Middle frontal gyrus (tissue), 1 donor: ENCODE results near the gene MEI4.
"Not testable (repeated sequence)": the region's sequence is repeated elsewhere in the genome, so short reads cannot be mapped to it uniquely, and the experiment has no call there.

ENCODE experiments used
- DNase-seq: peaks from one replicate; pipeline ENCODE4 v3.0.0-alpha.2; 2015; ENCODE audit warnings: low spot score; ENCODE audit errors: extremely low spot score

Gene MEI4

DNA sequence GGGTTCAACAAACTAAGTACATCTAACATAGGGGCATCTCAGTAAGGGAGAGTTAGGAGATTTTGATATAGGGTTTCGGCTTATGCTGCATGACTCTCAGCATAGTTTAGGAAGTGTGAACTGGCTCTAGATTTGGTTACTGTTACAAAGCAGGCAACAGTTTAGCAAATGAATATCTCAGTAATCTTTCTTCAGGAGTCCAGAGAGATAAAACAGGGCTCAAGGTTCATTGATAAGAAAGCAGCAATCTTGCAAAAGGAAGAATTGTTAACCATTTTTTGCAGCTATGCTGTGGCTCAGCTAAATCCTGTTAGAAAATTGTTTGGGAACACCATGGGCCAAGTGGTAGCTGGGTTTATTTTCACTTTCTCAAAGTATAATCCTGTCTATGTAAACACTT, 161.3 kb downstream of the MEI4 start:
- DNase-seq = no peak

DNA sequence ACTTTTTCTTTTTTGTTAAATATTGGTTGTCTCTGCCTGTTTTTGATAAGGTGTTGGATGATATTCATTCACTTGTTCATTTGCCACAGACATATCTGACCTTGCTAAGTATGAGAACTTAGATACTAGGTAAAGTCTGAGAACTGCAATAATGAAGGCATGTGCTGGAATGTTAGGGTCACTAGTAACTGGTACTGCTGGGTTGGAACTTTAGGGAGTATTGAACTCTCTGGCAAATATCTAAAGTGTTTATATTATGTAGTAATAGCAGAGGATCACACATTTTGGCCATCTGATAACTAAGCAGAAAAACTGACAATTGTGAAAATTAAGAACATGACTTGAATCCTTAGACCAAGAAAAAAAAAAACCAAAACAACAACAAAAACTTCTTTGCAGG, 162.7 kb downstream of the MEI4 start:
- DNase-seq = no peak

DNA sequence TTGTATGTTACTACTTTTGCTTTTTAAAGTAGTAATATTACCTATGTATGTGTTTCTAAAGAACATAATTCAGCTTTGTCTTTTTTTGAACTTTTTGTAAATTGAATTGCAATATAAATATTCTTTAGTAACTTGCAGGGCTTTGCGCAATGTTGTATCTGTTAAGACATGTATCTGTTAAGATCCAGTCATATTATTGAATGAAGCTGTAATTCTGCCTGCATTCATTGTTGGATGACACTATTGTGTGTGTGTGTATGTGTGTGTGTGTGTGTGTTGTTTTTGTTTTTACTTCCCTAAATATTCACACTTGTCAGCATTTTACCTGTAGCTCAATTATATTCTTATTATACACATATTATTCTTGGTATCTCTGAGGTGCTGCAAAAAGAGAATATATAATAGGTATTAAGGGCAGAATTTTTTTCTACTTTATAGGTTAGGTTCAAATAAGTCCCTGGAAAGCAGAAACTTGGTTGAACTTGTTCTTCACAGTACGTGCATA, 164.0 kb downstream of the MEI4 start:
- no peak for DNase-seq

DNA sequence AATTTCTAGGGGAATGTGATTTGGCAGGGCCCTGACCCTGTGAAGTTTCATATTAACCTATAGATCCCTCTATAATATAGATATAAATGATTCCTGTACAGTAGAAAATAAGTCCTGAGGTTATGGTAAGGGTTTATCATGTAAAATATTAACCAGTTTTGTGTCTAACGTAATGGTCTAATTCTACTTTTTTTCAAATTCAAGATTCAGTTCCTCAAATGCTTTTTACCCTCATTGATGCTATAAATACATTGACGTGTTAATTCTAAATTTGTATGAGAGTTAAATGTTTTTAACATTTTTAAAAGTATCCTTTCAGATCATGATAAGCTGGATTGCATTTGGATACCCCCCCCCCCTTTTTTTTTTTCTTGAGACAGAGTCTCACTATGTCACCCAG, 169.4 kb downstream of the MEI4 start:
- no peak for DNase-seq

DNA sequence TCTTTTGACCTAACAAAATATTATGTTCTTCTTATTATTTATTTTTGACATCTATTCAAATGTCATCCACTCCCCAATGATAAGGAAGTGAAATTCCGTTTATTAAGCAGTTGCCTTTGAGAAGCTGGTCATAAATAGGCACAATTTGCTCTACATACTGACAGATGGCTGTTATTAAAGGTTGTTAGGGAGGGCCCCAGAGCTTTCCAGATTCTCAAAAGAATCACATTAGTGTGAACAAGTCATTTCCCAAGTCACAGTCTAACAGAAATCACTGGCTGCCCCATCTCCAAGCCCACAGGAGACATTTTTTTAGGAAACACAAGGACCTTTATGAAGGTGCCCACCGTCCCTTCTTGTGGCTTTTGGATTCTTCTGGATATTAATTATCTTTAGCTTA, 172.4 kb downstream of the MEI4 start:
- no peak for DNase-seq

DNA sequence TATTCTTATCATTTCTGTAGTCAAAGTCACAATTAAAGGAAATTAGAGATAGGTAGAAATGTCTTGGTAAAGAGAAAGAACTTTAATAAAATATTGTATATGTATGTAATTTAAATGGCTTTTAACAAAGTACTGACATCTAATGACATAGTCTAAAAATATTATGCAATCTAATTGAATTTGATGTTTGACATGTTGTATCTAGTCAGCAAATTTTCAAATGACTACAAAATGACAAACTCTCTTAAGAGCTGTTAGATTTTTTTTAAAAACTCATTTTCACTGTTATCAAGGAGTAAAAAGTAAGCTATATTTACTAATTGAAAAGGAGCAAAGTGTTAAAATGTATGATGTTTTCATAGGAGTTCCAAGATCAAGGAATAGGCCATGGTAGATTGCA, 176.9 kb downstream of the MEI4 start:
- no peak for DNase-seq

DNA sequence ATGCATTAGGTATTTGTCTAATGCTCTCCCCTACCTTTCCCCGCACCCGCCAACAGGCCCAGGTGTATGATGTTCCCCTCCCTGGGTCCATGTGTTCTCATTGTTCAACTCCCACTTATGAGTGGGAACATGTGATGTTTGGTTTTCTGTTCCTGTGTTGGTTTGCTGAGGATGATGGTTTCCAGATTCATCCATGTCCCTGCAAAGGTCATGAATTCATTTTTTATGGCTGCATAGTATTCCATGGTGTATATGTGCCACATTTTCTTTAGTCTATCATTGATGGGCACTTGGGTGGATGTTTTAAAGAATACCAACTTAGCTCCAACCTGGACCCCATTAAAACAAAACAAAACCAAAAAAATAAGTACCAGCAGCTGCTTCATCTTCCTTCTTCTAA, 180.9 kb downstream of the MEI4 start:
- not testable (repeated sequence) for DNase-seq

DNA sequence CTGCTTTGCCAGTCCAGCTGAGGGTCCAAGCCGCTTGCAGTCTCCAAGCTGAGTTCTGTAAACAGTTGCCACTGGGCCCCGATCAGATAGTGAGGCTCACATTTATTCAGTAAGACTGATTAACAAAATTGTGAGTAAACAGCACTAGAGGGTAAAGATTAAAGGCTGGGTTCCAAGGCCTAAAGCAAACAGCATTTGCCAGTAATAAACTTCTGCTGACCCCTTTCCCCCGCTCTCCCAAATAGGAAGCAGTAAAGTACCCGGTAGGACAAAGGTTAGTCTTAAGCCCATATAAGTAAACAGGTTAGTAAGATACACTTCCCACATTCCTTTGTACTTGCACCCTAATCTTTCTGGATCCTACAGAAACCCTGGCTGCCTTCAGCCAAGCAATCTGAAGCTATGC, 181.8 kb downstream of the MEI4 start:
- DNase-seq = no peak

DNA sequence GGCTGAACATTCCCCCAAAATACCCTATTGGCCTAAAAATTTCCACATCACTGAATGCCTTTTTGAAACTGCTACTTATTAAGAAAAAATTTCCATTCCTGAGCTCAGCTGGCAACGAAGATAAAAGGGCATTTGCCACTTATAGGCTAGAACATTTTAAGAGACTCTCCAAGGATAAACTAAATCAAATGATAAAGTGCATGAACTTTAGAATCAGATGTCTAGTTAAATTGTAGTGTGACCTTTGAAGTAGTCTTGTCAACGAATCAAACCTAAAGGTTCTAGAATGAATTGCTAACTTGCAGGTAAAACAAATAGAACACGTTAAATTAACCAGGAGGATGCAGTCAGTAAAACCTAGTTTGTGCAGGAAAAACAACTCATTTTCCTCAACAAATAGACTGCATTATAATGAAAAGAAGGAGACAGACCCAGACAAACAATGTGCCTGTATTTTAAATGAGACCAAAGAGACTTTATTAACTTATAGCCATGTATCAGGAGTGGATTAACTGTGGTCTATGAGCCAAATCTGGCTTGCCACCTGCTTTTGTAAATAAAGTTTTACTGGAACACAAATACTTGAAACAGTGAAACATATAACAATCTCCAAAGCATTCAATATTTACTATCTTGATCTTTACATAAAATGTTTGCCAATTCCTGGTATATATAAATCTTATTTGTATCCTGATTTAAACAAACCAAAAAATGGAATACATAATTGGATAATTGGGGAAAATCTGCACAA, 184.4 kb downstream of the MEI4 start:
- no peak for DNase-seq

DNA sequence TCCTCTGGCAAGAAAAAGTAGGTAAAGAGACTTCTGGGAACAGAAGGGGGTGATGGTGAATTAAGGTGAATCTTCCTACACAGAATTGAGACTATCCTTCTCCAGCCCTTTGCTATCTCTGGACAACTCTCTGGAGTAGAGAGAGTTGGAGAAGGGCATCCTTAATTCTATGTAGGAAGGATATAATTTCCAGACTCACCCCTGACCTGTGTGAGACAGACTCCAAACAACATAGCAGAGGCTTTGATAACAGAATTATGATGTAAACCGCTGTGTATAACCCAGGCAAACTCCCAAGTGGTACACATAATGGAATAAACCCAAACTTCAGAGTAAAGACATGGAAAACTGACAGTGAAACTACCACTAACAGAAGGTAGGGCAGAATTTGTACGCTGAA, 186.5 kb downstream of the MEI4 start:
- no peak for DNase-seq

DNA sequence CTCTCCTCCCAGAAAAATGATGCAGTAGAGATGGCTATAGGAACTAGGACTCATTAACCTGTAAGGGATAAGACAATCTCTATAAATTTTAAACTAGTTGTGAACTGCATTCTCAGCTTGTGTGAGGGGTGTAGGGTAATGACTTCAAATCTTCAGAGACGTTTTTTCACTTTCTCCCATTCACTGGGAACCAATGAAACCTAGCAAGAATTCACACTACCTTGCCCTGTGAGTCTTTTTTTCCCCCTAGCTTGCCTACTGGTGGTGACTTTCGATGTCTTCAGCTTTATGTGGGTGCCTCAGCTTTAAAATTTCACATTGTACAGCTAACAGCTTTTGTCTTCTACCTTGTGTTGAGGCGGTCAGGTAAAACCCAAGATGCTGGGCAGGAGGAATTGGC, 192.0 kb downstream of the MEI4 start:
- no peak for DNase-seq

DNA sequence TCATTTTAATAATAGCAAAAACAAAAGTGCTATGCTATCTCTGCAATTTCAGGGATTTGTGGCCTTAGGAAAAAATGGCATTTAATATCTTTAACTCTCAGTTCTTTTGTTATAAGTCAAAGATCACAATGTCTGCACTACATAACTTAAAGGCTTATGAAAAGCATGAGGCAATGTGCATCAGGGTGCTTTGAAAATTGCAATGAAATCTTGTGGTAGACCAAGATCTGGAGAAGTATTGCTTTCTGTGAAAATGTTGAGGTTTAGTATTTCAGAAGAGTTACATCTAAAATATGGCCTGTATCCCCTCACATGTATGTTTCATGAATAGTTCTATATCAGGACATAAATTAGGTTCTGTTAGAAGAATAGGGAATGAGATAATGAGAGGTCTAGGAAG, 200.6 kb downstream of the MEI4 start:
- DNase-seq = no peak

DNA sequence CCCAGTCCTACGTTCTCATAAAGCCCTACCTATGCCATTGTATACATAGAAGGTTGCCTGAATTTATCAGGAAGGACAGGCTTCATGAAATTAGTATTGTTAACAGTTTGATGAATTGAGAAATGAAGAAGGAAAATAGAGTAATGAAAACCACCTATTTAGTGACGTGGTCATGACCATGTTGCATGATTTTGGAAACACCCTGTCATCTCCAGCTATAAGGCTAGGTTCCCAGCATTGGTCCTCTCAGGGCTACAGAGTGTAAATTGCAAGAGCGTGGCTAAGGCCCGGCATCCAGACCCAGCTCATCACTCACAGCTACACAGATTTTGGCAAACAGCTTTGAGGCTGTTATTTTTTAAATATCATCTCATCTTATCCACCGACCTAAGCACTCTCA, 203.6 kb downstream of the MEI4 start:
- no peak for DNase-seq

DNA sequence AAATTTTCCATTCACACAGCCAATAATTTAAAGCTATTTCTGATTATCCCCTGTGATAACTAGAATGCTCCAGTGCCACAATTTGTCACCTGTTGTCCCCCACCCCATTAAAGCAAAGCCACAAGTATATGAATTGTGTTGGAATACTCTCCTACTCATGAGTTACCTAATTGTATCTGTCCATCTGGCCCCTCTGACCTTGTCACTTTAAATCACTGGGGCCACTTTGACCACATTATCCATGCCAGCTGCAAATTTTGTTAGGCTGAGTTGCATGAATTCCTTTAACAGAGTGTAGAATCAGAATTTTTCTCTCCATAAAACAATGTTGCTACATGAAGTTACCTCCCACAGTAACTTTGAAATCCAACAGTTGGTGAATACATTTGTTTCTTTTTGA, 204.6 kb downstream of the MEI4 start:
- DNase-seq = no peak

DNA sequence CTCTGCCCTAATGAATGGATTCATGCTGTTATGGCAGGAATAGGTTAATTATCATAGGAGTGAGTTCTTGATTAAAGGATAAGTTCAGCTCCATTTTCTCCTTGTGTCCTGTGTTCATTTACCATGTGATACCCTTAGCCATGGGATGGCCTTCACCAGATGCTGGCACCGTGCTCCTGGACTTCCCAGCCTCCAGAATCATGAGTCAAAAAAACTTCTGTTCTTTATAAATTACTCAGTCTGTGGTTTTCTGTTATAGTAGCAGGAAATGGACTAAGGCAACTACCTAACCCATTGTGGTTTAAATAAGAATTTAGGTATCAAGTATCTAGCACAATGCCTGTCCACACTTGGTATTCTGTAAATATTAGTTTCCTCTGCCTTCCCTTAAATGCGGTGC, 223.5 kb downstream of the MEI4 start:
- DNase-seq = no peak

DNA sequence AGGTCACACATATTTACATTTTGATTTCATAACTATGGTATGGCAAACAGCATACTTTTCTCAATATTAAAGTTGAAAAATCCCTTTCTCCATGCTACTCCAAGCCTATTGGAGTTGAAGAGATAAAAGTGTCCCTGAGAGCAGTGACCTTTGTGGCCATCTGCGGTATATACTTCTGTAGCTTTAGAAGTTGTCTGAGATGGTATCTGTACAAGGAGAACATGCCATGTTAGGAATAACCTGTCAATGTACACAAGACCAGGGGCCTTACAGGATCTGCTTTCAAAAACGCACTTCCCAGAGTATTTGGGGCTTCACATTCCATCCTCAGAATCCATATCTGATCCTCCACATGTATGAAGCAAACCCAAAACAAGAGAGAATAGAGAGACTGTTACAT, 226.7 kb downstream of the MEI4 start:
- no peak for DNase-seq

DNA sequence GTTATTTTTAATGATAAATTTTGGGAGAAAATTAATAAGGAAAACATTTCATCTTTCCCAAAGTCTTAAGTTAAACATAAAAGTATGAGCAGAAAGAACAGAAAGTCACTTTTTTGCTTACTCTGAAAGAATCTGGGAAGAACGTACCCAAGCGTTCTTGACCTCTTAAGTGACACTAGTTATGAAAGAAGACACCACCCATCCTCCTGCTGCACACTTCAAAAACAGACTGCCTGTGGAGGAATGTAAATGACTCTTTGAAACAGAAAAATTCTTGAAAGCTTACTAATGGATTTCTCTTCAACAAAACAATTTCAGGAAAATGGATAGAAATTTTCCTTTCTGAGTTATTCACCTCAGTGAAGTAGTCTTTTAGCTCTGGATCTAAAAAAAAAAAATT, 227.7 kb downstream of the MEI4 start:
- no peak for DNase-seq

DNA sequence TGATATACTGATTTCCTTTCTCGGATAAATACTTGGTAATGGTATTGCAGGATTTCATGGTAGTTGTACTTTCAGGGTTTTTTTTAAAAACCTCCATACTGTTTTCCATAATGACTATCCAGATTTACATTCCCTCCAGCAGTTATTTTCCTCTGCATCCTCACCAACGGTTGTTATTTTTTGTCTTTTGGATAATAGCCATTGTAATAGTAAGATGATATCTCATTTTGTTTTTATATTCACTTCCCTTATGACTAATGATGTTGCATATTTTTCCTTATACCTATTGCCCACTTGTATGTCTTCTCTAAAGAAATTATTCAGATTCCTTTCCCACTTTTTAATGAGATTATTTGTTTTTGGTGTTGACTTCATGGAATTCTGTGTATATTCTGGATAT, 231.0 kb downstream of the MEI4 start:
- no peak for DNase-seq

DNA sequence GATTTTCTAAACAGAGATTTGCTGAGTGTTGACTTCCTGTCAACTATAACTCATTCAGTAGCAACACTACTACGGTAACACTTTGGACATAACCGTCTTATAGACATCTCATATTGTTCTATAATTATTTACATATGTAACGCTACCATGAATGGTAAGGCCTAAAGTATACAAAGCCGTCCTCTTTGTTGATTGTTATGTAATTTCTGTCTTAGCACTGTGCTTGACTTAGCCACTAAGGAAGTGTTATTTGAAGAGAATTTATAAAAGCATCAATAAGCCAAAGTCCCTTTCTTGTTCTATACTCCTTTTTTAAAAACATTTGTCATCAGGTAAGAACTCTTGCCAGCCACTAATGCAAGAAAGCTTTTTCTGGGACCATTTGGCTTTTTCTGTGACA, 240.6 kb downstream of the MEI4 start:
- DNase-seq = no peak

DNA sequence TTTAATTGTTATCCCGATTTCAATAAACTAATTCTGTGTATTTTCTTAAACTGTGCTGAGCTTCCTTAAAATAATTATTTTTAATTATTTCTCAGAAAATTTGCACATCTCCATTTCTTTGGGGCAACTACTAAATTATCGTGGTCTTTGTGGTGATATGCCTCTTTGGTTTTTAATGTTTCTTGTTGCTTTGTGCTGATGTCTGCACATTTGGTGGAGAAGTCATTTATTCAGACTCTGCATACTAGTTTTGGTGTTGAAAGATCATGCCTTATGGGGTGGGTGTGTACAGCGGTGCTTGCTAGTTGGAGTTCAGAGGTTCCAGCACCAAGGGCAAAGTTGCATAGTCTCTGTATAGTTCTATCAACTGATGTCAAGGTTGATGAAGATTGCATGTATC, 253.2 kb downstream of the MEI4 start:
- no peak for DNase-seq

DNA sequence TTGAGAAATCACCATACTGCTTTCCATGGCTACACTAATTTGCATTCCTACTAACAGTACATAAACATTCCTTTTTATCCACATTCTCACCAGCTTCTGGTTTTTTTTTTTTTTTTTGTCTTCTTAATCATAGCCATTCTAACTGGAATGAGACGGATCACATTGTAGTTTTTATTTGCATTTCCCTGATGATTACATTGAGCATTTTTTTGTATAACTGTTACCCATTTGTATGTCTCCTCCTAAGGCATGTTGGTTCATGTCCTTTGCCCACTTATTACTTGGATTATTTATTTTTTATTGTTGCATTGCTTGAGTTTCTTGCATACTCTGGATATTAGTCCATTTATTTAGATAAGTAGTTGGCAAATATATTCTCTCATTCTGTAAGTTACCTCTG, 258.0 kb downstream of the MEI4 start:
- DNase-seq = no peak

DNA sequence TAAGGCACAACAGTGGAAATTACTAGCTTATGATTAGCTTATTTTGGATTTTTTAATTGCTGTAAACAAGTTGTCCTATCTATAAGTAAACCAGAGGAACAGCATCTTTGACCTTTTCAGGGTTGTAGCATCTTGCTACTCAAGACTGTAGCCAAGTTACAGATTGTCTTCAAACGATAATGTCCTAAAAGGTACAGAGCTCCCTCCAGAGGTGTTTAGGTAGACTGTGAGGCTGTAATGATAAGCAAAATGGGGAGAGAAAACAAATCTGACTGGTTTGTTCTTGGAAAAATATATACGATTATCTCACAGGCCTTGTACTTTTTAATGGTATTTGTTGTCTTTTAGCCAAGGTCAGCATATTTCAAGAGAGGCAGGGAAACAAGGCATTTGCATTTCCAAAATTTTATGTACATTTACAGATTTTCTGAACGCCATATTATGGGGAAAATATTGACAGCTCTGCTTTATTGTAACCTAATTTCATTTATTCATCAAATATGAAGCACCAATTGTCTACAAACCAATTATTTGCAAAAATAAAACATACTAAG, 273.4 kb downstream of the MEI4 start:
- DNase-seq = no peak

DNA sequence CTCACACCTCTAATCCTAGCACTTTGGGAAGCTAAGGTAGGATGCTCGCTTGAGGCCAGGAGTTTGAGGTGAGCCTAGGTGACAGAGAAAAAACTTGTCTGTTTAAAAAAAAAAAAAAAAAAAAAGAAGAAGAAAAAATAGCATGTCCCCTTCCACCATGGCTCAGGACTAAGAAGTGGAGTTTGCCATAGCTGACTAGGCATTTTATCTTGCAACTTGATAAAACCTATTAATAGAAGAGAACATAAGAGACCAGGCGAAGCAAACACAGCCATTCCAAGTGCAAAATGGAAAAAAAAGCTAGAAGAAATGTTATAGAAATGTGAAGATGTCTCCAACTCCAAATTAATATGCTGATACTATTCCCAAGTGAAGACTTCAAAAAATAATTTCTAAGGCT, 277.5 kb downstream of the MEI4 start:
- DNase-seq = no peak
